ENCODE data around the gene HNRNPH3.

Gene HNRNPH3

DNA sequence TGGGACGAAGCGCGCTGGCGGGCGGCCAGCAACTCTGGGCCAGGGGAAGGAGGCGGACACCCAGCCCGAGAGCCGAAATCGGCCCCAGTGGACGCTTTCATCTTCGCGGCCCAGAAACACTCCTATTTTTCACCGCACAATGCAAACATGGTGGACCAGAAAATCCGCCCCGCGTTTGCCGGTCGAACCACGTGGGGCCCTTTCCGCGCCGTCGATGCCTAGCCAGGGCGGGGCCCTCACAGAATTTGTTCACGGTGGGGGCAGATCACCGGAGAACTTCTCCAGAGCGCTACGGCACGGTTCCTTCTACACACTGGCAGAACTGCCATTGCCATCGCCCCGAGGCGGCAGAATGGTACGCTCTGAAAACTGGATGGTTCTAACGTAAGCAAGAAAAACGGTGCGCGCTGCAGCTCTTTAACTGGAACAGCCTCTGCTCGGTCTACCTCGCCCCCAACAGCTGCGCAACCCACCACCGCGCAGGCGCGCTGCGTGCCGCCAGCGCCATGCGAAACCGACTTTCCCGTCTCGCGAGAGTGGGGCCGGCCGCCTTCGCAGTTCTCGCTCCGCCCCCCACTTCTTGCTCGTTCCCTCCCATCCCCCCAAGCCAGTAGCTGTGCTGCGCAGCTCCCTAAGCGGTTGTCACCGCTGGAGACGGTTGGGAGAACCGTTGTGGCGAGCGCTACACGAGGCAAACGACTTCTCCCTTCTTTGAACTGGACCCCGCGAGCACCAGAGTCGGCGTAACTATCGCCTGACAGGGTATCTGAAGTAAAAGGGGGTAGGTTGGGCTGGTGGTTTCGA lies at the start of gene HNRNPH3:
Gene HNRNPH3, plus strand, starts transcription at position 610 of the 804 bp plus-strand sequence. CDS start 5,158 bp downstream, outside the sequence.
- no peaks in the 10 kb centered on the region for H3K9me2 ChIP-seq (ENCODE audit: low read depth, low read length)
- H3K79me2 ChIP-seq (ENCODE audit: insufficient read depth, low read length) = peaks cover 47% of the 10 kb centered on the region
- peak within 1 kb of the TSS; percentile 91 for H3K4me3 ChIP-seq (ENCODE audit: low read depth, low read length, poor library complexity, severe bottlenecking)
- H3K27ac ChIP-seq (ENCODE audit: low read depth, low read length, poor library complexity, severe bottlenecking) = peak within 1 kb of the TSS; percentile 96
- H2AFZ ChIP-seq (ENCODE audit: low read length) = no peak within 1 kb of the TSS
- H3F3A ChIP-seq (ENCODE audit: insufficient read depth, low read length) = no peaks in the 10 kb centered on the region
- H3K27me3 ChIP-seq (ENCODE audit: insufficient read depth, low read length) = no peaks in the 10 kb centered on the region
- peak within 1 kb of the TSS; percentile 95 for H3K9ac ChIP-seq (ENCODE audit: low read length)
- H3K9me3 ChIP-seq (ENCODE audit: low read length) = no peaks in the 10 kb centered on the region
- H3K36me3 ChIP-seq (ENCODE audit: insufficient read depth, low read length) = peaks cover 38% of the 10 kb centered on the region
- TF ChIP-seq, protein P1, sequence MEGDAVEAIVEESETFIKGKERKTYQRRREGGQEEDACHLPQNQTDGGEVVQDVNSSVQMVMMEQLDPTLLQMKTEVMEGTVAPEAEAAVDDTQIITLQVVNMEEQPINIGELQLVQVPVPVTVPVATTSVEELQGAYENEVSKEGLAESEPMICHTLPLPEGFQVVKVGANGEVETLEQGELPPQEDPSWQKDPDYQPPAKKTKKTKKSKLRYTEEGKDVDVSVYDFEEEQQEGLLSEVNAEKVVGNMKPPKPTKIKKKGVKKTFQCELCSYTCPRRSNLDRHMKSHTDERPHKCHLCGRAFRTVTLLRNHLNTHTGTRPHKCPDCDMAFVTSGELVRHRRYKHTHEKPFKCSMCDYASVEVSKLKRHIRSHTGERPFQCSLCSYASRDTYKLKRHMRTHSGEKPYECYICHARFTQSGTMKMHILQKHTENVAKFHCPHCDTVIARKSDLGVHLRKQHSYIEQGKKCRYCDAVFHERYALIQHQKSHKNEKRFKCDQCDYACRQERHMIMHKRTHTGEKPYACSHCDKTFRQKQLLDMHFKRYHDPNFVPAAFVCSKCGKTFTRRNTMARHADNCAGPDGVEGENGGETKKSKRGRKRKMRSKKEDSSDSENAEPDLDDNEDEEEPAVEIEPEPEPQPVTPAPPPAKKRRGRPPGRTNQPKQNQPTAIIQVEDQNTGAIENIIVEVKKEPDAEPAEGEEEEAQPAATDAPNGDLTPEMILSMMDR (IDR thresholded peaks at IDR 0.05; ENCODE audit: low read length) = no peak
- TF ChIP-seq EZH2 (IDR thresholded peaks at IDR 0.05; ENCODE audit: borderline replicate concordance, low read length) = no peak
- no peaks in the 10 kb centered on the region for H4K20me1 ChIP-seq (ENCODE audit: insufficient read depth, low read length)
- peak within 1 kb of the TSS; percentile 89 for H3K4me2 ChIP-seq (ENCODE audit: low read length)
- peaks cover 64% of the 10 kb centered on the region for H3K4me1 ChIP-seq (ENCODE audit: insufficient read depth, low read length, severe bottlenecking)

GRCh38 chr10:68284062-68285001 lies 47.5 kb upstream of the HNRNPH3 start:
- no peaks in the 10 kb centered on the region for H3K27me3 ChIP-seq (ENCODE audit: insufficient read depth, low read length)
- H3K79me2 ChIP-seq (ENCODE audit: insufficient read depth, low read length) = no peaks in the 10 kb centered on the region
- peak overlapping the region; percentile 24 for H3K27ac ChIP-seq (ENCODE audit: low read depth, low read length, poor library complexity, severe bottlenecking)
- H3F3A ChIP-seq (ENCODE audit: insufficient read depth, low read length) = no peaks in the 10 kb centered on the region
- TF ChIP-seq, protein P1 (IDR thresholded peaks at IDR 0.05; ENCODE audit: low read length) = no peak
- TF ChIP-seq EZH2 (IDR thresholded peaks at IDR 0.05; ENCODE audit: borderline replicate concordance, low read length) = no peak
- no peaks in the 10 kb centered on the region for H3K36me3 ChIP-seq (ENCODE audit: insufficient read depth, low read length)
- no peaks in the 10 kb centered on the region for H3K9me3 ChIP-seq (ENCODE audit: low read length)
- H3K4me2 ChIP-seq (ENCODE audit: low read length) = no peak overlapping the region
- no peak overlapping the region for H3K4me3 ChIP-seq (ENCODE audit: low read depth, low read length, poor library complexity, severe bottlenecking)
- no peak overlapping the region for H2AFZ ChIP-seq (ENCODE audit: low read length)
- H3K9me2 ChIP-seq (ENCODE audit: low read depth, low read length) = no peaks in the 10 kb centered on the region
- no peaks in the 10 kb centered on the region for H4K20me1 ChIP-seq (ENCODE audit: insufficient read depth, low read length)
- peaks cover 28% of the 10 kb centered on the region for H3K4me1 ChIP-seq (ENCODE audit: insufficient read depth, low read length, severe bottlenecking)
- no peak overlapping the region for H3K9ac ChIP-seq (ENCODE audit: low read length)

- Histone ChIP-seq H3K27me3 (ENCODE audit: insufficient read depth, low read length) (no peaks in the 10 kb centered on the region), H3K4me2 (ENCODE audit: low read length) (no peak overlapping the region)
- no peak for TF ChIP-seq EZH2 (IDR thresholded peaks at IDR 0.05; ENCODE audit: borderline replicate concordance, low read length)
- TF ChIP-seq, protein P1 (IDR thresholded peaks at IDR 0.05; ENCODE audit: low read length) = no peak
Measured at GRCh38 chr10:68288717-68289116, 43.1 kb upstream of the HNRNPH3 start.

More at GRCh38 chr10:68288717-68289116, 43.1 kb upstream of the HNRNPH3 start:
- H3K27ac ChIP-seq (ENCODE audit: low read depth, low read length, poor library complexity, severe bottlenecking) = peak overlapping the region; percentile 19
- no peak overlapping the region for H3K9ac ChIP-seq (ENCODE audit: low read length)
- H2AFZ ChIP-seq (ENCODE audit: low read length) = peak overlapping the region; percentile 55; the same call in 1 of the 2 replicates
- H3K36me3 ChIP-seq (ENCODE audit: insufficient read depth, low read length) = no peaks in the 10 kb centered on the region
- H4K20me1 ChIP-seq (ENCODE audit: insufficient read depth, low read length) = no peaks in the 10 kb centered on the region
- no peaks in the 10 kb centered on the region for H3K9me3 ChIP-seq (ENCODE audit: low read length)
- no peak overlapping the region for H3K4me3 ChIP-seq (ENCODE audit: low read depth, low read length, poor library complexity, severe bottlenecking)
- no peaks in the 10 kb centered on the region for H3F3A ChIP-seq (ENCODE audit: insufficient read depth, low read length)
- H3K79me2 ChIP-seq (ENCODE audit: insufficient read depth, low read length) = no peaks in the 10 kb centered on the region
- no peaks in the 10 kb centered on the region for H3K9me2 ChIP-seq (ENCODE audit: low read depth, low read length)
- H3K4me1 ChIP-seq (ENCODE audit: insufficient read depth, low read length, severe bottlenecking) = peaks cover 25% of the 10 kb centered on the region
